Measurements from ENCODE around the gene RABGGTB.
"Not testable (repeated sequence)": the region's sequence is repeated elsewhere in the genome, so short reads cannot be mapped to it uniquely, and the experiment has no call there.

DNA sequence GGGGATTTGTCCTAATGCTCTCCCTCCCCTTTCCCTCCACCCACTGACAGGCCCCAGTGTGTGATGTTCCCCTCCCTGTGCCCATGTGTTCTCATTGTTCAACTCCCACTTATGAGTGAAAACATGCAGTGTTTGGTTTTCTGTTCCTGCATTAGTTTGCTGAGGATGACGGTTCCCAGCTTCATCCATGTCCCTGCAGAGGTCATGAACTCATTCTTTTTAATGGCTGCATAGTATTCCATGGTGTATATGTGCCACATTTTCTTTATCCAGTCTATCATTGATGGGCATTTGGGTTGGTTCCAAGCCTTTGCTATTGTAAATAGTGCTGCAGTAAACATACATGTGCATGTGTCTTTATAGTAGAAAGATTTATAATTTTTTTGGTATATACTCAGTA is 37.5 kb downstream of the RABGGTB start:
- TF ChIP-seq, protein P1, sequence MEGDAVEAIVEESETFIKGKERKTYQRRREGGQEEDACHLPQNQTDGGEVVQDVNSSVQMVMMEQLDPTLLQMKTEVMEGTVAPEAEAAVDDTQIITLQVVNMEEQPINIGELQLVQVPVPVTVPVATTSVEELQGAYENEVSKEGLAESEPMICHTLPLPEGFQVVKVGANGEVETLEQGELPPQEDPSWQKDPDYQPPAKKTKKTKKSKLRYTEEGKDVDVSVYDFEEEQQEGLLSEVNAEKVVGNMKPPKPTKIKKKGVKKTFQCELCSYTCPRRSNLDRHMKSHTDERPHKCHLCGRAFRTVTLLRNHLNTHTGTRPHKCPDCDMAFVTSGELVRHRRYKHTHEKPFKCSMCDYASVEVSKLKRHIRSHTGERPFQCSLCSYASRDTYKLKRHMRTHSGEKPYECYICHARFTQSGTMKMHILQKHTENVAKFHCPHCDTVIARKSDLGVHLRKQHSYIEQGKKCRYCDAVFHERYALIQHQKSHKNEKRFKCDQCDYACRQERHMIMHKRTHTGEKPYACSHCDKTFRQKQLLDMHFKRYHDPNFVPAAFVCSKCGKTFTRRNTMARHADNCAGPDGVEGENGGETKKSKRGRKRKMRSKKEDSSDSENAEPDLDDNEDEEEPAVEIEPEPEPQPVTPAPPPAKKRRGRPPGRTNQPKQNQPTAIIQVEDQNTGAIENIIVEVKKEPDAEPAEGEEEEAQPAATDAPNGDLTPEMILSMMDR (IDR thresholded peaks at IDR 0.05): not testable (repeated sequence)
- TF ChIP-seq EP300, POLR2AphosphoS5, POLR2A (IDR thresholded peaks at IDR 0.05): not testable (repeated sequence)

Data from gastroesophageal sphincter (tissue), 3 donors.